IMR-90 (cell line): ENCODE results near the gene PTK6. TPM values are rescaled to one million over a fixed set of nuclear protein-coding genes. Genes with fewer than 3 reads are reported as not detected.

Experiments
- ATAC-seq: fragments of 200-7000 bp; cut with Tn5 transposase; 2 replicates; pipeline ENCODE4 v1.9.1; 2020; ENCODE audit warnings: low read depth, mild to moderate bottlenecking, moderate library complexity
- BruUV-seq: library from RNA; stranded (reverse); fragments of 400-500 nt; replicated peaks from 2 replicates; lab custom pipeline; 2021; lab: Mats Ljungman, UMichigan
- CTCF ChIA-PET: fragments of 300-600 bp; formaldehyde crosslinking; extraction: SDS; loops from one replicate; lab custom pipeline; 2021; ENCODE audit warnings: antibody characterized with exemption; lab: Yijun Ruan, JAX
- POLR2A ChIA-PET: fragments of 300-600 bp; sonication (Branson Sonifier 250); formaldehyde crosslinking; loops from one replicate; lab custom pipeline; 2022; ENCODE audit warnings: antibody characterized with exemption; ENCODE audit not compliant: unreplicated experiment; lab: Charles Lee
- DNase-seq: peaks from one replicate; pipeline ENCODE4 v3.0.0; 2013
- H2AFZ ChIP-seq: replicated peaks from 2 replicates; pipeline ENCODE3; 2013; ENCODE audit warnings: low read length, mild to moderate bottlenecking; ENCODE audit not compliant: poor library complexity
- H2AK5ac ChIP-seq: 2 replicates; pipeline ENCODE4 v1.6.1; 2013; ENCODE audit warnings: low read depth, low read length, inconsistent platforms
- H2AK9ac ChIP-seq: replicated peaks from 2 replicates; pipeline ENCODE3; 2013; ENCODE audit warnings: mild to moderate bottlenecking, low read depth, low read length, moderate library complexity; ENCODE audit not compliant: poor library complexity
- H2BK120ac ChIP-seq: 2 replicates; pipeline ENCODE4 v1.6.1; 2013; ENCODE audit warnings: low read depth, low read length, inconsistent platforms
- H2BK15ac ChIP-seq: 3 replicates; pipeline ENCODE4 v1.6.1; 2013; ENCODE audit warnings: low read depth, low read length, inconsistent platforms
- H2BK20ac ChIP-seq: 2 replicates; pipeline ENCODE4 v1.6.1; 2013; ENCODE audit warnings: low read depth, mild to moderate bottlenecking, inconsistent platforms, low read length, moderate library complexity
- H2BK5ac ChIP-seq: 2 replicates; pipeline ENCODE4 v1.6.1; 2013; ENCODE audit warnings: mild to moderate bottlenecking, low read depth, low read length, inconsistent platforms; ENCODE audit not compliant: poor library complexity, severe bottlenecking
- H3K14ac ChIP-seq: replicated peaks from 2 replicates; pipeline ENCODE4 v1.6.1; 2013; ENCODE audit warnings: low read depth, low read length, inconsistent platforms
- H3K18ac ChIP-seq: 2 replicates; pipeline ENCODE4 v1.6.1; 2013; ENCODE audit warnings: low read depth, low read length, control low read depth
- H3K23ac ChIP-seq: 2 replicates; pipeline ENCODE4 v1.6.1; 2013; ENCODE audit warnings: low read depth, low read length, inconsistent platforms
- H3K27ac ChIP-seq: 2 replicates; pipeline ENCODE4 v1.5.1; 2013; ENCODE audit warnings: mild to moderate bottlenecking, control low read depth, low read length; ENCODE audit not compliant: insufficient read depth
- H3K27me3 ChIP-seq: 2 replicates; pipeline ENCODE4 v1.6.1; 2013; ENCODE audit warnings: low read length; ENCODE audit not compliant: control insufficient read depth, insufficient read depth
- H3K36me3 ChIP-seq: 2 replicates; pipeline ENCODE4 v1.6.1; 2013; ENCODE audit warnings: low read length, mixed read lengths; ENCODE audit not compliant: control insufficient read depth, insufficient read depth
- H3K4ac ChIP-seq: 2 replicates; pipeline ENCODE4 v1.6.1; 2013; ENCODE audit warnings: low read depth, low read length, inconsistent platforms
- H3K4me1 ChIP-seq: 2 replicates; pipeline ENCODE4 v1.6.1; 2013; ENCODE audit warnings: low read length, mixed read lengths; ENCODE audit not compliant: control insufficient read depth, insufficient read depth
- H3K4me2 ChIP-seq: 2 replicates; pipeline ENCODE4 v1.6.1; 2013; ENCODE audit warnings: low read depth, mild to moderate bottlenecking, control low read depth, low read length, moderate library complexity
- H3K4me3 ChIP-seq: 2 replicates; pipeline ENCODE4 v1.5.1; 2013; ENCODE audit warnings: low read depth, mild to moderate bottlenecking, control low read depth, low read length, moderate library complexity; ENCODE audit not compliant: insufficient read depth
- H3K56ac ChIP-seq: 2 replicates; pipeline ENCODE4 v1.6.1; 2013; ENCODE audit warnings: low read length, inconsistent platforms; ENCODE audit not compliant: insufficient read depth; ENCODE audit errors: extremely low read depth
- H3K79me1 ChIP-seq, 2 experiments: 2 replicates each; pipeline ENCODE4 v1.6.1; 2013; ENCODE audit warnings: low read length in 2 of 2, inconsistent platforms in 1 of 2, low read depth in 1 of 2
- H3K9ac ChIP-seq: 2 replicates; pipeline ENCODE4 v1.6.1; 2013; ENCODE audit warnings: low read depth, low read length, control low read depth
- H3K9me1 ChIP-seq: 2 replicates; pipeline ENCODE4 v1.6.1; 2013; ENCODE audit warnings: low read length, inconsistent platforms; ENCODE audit not compliant: insufficient read depth
- H3K9me3 ChIP-seq: 2 replicates; pipeline ENCODE4 v1.6.1; 2013; ENCODE audit warnings: low read length; ENCODE audit not compliant: control insufficient read depth, insufficient read depth
- H4K20me1 ChIP-seq: 2 replicates; pipeline ENCODE4 v1.6.1; 2013; ENCODE audit warnings: low read length, inconsistent platforms; ENCODE audit not compliant: insufficient read depth
- H4K5ac ChIP-seq: 2 replicates; pipeline ENCODE4 v1.6.1; 2013; ENCODE audit warnings: mild to moderate bottlenecking, low read depth, low read length, control low read depth
- H4K8ac ChIP-seq, 2 experiments: 2 replicates each; pipeline ENCODE4 v1.6.1; 2013; ENCODE audit warnings: low read depth in 2 of 2, low read length in 2 of 2, control low read depth in 1 of 2, inconsistent platforms in 1 of 2
- H4K91ac ChIP-seq: 2 replicates; pipeline ENCODE4 v1.6.1; 2013; ENCODE audit warnings: low read depth, low read length, inconsistent platforms; ENCODE audit not compliant: insufficient read depth
- MAFK ChIP-seq: IDR thresholded peaks from 2 replicates; pipeline ENCODE4 v1.6.1; 2012; ENCODE audit warnings: low read depth, low read length, improper control_type of control experiment
- MAZ ChIP-seq: IDR thresholded peaks from 2 replicates; pipeline ENCODE4 v1.6.1; 2012; ENCODE audit warnings: low read depth, mild to moderate bottlenecking, low read length, improper control_type of control experiment, moderate library complexity, borderline replicate concordance
- WGBS, 2 experiments: methylation state at CpG; one replicate each; pipeline versions ENCODE4 v1.1.5 to v1.1.7; 2013; ENCODE audit warnings: missing lambda C conversion rate in 2 of 2; ENCODE audit not compliant: insufficient read length in 1 of 2; ENCODE audit errors: extremely low coverage in 2 of 2; 5-methylcytosine and 5-hydroxymethylcytosine counted together
- dilution Hi-C: fragments of 300-500 bp; cut with HindIII; formaldehyde crosslinking; loops from one replicate; pipeline ENCODE4 v1.14.3; 2018; ENCODE audit warnings: low sequenced_read_pairs; ENCODE audit not compliant: unreplicated experiment
- in situ Hi-C: fragments of 300-500 bp; cut with MboI; formaldehyde crosslinking; loops from 3 replicates; pipeline ENCODE4 v1.14.3; 2019; ENCODE audit warnings: low sequenced_read_pairs, inconsistent platforms, mixed read lengths
- intact Hi-C: fragments of 100-400 bp; cut with micrococcal nuclease; formaldehyde crosslinking; loops from 2 replicates; pipeline ENCODE4 v1.10.0; 2022
- polyA plus RNA-seq, 3 experiments: library from polyadenylated mRNA; depleted of rRNA; stranded (reverse); fragments of >200 nt; gene quantifications; 2 replicates each; pipeline ENCODE4 v1.2.3, GENCODE V29; 2012; ENCODE audit warnings: low replicate concordance in 1 of 3
- total RNA-seq: library from RNA; depleted of rRNA; stranded (reverse); fragments of >200 nt; gene quantifications from 2 replicates; pipeline ENCODE4 v1.2.3, GENCODE V29; 2012

Gene PTK6
- total and polyA plus RNA-seq, 2 of the 4 experiments (the other 2 are of a cell fraction), result not detected

DNA sequence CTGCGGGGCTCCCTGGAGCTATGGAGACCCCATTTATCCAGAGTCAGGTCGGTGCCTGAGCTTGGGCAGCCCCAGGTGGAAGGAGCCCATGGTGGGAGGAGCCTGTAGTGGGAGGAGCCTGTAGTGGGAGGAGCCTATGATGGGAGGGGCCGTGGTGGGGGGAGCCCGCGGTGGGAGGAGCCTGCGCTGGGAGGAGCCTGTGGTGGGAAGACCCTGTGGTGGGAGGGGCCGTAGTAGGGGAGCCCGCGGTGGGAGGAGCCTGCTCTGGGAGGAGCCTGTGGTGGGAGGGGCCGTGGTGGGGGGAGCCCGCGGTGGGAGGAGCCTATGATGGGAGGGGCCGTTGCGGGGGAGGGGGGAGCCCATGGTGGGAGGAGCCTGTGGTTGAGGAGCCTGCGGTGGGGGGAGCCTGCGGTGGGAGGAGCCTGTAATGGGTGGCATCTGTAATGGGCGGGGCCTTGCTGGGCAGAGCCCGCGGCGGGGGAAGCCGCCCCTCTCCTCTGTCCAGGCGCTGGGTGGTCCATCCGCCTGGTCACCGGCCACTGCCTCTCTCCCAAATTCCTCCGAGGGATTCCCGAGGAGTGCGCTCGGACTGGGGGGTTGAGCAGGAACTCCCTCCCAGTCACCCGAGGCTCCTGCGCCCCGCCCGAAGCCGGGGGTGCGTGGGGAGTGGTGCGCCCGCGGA lies 16.2 kb upstream of the PTK6 start:
- peak overlapping the region; percentile 96 for H2AFZ ChIP-seq
- H4K5ac ChIP-seq, result no peak overlapping the region; the same call in 1 of the 2 replicates
- 0% methylated on average over 17 of the region's 37 CpGs; no CpG with 5 or more reads in 1 of the 2 experiments for WGBS, 2 experiments
- H2BK15ac ChIP-seq, result no peak overlapping the region
- no peaks in the 10 kb centered on the region for H3K36me3 ChIP-seq
- BruUV-seq, result no TSS peak
- no peak overlapping the region for H3K56ac ChIP-seq
- intact Hi-C loops, result no loop called here
- H3K9me1 ChIP-seq, result no peaks in the 10 kb centered on the region
- no peak overlapping the region for H2BK5ac ChIP-seq
- H3K4me1 ChIP-seq, result peaks cover 5% of the 10 kb centered on the region; the same call in 1 of the 2 replicates
- ChIA-PET CTCF (no interaction called here), POLR2A (no interaction called here)
- no peak overlapping the region for H3K23ac ChIP-seq
- no peak overlapping the region for H2AK5ac ChIP-seq
- peak overlapping the region; percentile 5 for H3K9ac ChIP-seq
- TF ChIP-seq MAFK (no peak), MAZ (peak; percentile 87)
- no peak overlapping the region; the same call in 1 of the 2 replicates for H3K18ac ChIP-seq
- no peak overlapping the region for H4K91ac ChIP-seq
- peak overlapping the region in 1 of 2 experiments; percentile 81; a peak in 1 of 4 replicates for H4K8ac ChIP-seq
- H2AK9ac ChIP-seq, result peak overlapping the region; percentile 58
- no peak overlapping the region for H3K27ac ChIP-seq
- peaks cover 10% of the 10 kb centered on the region for H3K27me3 ChIP-seq
- peak overlapping the region; percentile 63 for H3K4me3 ChIP-seq
- no peaks in the 10 kb centered on the region for H3K9me3 ChIP-seq
- no peak overlapping the region for H2BK120ac ChIP-seq
- DNase-seq (peak; percentile 83), ATAC-seq (peak; percentile 90)
- dilution Hi-C loops, result no loop called here
- H4K20me1 ChIP-seq, result no peaks in the 10 kb centered on the region; the same call in 1 of the 2 replicates
- in situ Hi-C loops, result no loop called here
- H3K4me2 ChIP-seq, result peak overlapping the region; percentile 92
- peak overlapping the region; percentile 89 for H3K14ac ChIP-seq
- H2BK20ac ChIP-seq, result no peak overlapping the region
- H3K4ac ChIP-seq, result peak overlapping the region; percentile 29; the same call in 1 of the 2 replicates
- H3K79me1 ChIP-seq, result no peaks in the 10 kb centered on the region
